DLD1 (cell line): Measurements from ENCODE around the gene SAE1.
"Not testable (repeated sequence)": the region's sequence is repeated elsewhere in the genome, so short reads cannot be mapped to it uniquely, and the experiment has no call there.

Experiments used
- in situ Hi-C: cut with HindIII; loops from 2 replicates; pipeline ENCODE4 v1.10.0; 2017; ENCODE audit warnings: low sequenced_read_pairs

SAE1 gene

DNA sequence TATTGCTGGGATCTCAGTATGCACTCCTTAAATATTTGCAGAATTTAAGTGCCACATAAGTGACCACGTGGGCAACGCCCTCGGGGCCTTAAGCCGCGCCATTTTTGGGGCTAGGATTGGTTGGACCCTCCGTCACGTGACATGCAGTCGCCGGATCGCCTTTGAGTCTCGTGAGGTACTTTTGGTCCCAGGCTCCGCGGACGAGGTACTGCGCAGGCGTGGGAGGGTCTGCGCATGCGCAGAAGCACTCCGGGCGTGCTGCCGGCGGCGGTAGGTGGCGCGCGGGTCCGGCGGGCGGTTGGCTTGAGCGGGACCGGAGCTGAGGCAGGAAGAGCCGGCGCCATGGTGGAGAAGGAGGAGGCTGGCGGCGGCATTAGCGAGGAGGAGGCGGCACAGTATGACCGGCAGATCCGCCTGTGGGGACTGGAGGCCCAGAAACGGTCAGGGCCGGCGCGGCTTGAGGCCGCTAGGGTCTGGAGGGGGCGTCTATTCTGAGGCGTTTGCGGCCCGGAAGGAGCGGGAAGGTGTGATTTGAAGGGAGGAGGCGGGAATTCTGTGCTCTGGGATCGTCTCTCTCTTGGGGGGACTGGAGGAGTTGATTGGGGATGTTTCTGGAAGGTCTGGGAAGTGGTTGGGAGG, at the start of gene SAE1:
Gene SAE1 (plus strand): TSS at position 247 of the 639 bp plus-strand sequence. CDS start 96 bp downstream, at position 343.
- in situ Hi-C loops: no loop called here

DNA sequence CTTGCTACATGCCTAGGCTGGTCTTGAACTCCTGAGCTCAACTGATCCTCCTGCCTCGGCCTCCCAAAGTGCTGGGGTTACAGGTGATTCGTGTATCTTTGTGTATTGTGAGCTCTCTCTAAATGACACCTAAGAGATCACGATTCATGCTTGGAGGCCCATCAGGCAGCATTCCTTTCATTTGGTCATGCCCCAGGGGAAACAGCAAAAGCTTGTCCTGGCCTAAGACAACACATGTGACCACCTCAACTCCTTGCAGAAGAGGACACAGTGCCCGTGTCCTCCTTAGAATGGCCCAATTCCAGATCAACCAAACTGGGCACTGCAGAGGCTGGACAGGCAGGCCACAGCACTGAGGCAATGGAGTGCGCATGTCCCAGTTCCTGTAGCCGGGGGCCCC, 49.5 kb upstream of the SAE1 start:
- in situ Hi-C loops: loop anchor here (10.0 kb wide), 1 partner anchor 74 kb away; no protein-coding TSS in a partner anchor

DNA sequence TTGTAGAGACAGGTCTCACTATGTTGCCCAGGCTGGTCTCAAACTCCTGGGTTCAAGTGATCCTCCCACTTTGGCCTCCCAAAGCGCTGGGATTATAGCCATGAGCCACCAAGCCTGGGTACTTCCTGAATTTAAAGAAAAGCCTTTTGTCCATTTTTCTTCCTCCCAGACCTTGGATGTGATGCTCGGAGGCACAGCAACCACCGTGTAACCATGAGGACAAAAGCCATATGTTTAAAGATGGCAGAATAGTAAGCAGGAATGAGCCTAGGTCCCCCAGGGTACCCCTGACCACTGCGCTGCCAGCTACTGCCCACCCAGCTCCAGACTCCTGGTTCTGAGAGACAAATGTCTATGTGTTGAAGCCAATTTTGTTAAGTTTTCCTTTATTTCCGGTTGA, 48.1 kb upstream of the SAE1 start:
- in situ Hi-C loops: loop anchor here (10.0 kb wide), 1 partner anchor 72 kb away; no protein-coding TSS in a partner anchor

DNA sequence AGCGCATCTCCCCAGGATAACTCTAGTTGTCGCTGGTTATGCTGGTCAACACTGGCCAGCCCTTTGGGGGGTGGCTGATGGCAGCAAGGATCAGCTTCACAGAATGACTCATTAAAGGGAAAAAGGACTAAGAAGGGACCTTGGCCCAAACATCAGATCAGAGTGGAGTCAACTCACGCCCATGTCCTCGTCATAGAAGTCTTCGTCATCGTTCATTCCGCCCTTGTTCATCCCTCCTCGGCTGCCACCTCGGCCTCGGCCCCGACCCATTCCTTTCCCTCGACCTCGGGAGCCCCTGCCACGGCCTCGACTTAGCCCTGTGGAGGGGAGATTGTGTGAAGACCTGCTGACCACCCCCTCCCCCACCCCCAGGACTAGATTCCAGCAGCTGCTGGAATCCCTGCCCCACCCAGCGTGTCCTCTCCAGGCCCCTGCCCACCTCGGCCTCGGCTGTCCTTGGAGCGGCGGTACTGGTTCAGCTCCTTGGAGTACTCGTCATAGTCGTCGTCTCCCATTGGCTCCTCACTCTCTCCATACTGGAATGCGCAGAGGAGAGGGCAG, 45.7 kb upstream of the SAE1 start:
- in situ Hi-C loops: loop anchor here (10.0 kb wide), 1 partner anchor 70 kb away; no protein-coding TSS in a partner anchor

DNA sequence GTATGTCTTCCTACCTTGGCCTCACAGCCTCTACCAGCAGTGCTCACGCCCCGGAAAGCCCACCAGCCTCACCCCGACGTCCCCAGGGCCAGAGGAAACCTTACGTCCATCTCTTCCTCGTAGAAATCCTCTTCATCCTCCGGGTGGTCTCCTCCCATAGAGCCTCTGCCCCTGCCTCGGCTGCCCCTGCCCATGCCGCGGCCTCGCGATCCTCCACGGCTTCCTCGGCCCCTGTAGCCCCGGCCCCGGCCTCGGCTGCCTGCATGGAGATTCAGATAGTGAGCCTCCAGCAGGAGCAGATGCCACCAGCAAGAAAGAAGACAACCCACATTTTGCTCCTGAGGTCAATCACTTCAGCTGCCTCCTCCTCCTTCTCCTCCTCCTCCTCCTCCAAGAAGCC, 44.4 kb upstream of the SAE1 start:
- in situ Hi-C loops: loop anchor here (10.0 kb wide), 1 partner anchor 69 kb away; no protein-coding TSS in a partner anchor

DNA sequence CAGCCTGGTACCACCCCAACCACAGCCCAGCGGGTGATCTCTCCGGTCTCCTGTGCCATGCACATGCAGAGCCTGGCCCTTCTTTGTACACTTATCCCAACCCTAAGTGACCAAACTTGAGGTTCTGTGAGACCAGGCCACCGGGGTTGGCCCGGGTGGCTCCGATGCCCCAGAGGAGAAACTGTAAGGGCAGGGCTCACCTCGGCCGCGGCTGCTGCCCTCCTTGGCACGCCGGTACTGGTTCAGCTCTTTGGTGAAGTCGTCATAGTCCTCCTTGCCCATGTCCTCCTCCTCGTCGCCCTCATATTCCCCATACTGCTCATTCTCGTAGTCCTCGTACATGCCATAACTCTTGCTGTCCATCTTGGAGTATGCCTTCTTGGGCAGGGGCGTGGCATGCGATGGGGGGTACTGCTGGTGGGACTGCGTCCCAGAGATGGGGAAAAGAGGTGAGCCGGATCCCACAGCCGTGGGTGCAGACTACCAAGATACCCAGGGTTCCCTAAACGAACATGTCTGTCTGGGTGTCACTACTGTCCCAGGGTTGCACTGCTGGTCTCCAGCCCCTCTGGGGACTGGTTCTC, 40.8 kb upstream of the SAE1 start:
- in situ Hi-C loops: loop anchor here (10.0 kb wide), 1 partner anchor 65 kb away; no protein-coding TSS in a partner anchor

DNA sequence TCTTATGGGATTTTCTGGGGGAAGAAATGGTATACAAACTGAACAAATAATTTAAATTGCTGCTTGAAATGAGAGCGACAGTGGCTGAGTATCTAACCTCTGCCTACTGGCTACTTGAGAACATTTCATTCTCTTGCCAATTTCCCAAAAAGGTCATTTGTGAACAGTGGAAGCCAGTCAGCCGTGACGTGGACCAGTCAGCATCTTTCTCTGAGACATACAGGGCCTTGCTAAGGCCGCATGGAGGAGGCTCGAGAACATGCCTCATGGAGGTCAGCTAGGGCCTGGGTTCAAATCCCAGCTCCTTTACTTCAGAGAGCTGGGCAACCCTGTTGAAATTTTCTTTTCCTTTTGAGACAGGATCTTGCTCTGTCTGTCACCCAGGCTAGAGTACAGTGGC, 37.4 kb upstream of the SAE1 start:
- in situ Hi-C loops: no loop called here

DNA sequence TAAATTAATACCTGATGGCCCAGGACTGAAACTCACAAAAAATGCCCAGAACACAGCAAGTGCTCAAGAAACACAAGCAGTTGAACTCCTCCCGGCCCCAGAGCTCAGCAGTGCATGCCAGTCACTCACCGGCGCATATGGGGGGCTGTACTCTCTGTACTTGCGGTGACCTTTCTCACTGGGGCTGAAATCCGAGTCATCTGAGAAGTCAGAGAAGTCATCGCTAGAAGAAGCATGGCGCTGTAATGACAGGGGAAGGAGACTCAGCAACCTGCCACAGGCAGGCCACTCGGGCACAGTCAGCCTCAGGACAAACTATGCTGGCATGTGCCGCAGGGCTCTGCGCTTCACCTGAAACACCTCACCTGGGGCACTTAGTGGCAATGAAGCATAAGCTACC, 36.8 kb upstream of the SAE1 start:
- in situ Hi-C loops: no loop called here

DNA sequence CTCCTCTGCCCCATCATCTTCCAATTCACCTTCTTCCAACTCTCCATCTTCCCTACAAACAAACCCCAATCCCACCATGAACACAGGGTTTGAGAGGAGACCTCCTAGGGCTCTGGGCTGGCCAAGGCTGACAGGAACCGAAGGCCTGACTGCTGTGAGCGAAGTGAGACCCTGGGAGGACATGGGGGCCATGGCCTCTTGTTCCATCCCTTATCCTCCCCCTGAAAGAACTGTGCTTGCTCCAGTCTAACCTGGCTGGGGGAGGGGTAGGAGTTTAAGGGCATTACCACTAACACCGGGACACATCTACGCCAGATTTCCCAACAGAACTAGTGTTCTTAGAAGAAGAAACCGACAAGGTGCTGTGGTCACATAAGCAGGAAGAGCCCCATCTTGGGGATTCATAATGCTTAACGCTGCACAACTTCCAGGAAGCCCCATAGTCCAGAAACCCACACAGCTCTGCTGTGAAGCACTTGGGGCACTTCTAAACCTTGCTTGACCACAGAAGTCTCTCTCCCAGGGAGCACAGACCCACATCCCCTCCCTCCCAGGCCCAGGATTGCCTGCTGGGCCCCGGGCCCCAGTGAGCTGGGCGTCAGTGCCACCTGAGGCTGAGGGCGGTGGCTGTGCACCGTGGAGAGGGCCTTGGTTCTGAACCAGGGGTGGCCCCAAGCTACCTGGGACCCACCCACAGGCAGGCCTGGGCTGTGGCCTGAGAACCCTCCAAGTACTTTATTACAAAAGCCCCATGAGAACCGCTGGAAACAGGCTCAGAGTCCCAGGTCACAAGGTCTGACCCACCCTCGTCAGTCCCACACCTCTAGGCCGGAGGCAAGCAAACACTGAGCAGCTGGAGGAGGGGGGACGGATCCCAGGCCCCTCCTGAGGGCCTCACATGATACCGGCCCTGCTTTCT, 35.8 kb upstream of the SAE1 start:
- in situ Hi-C loops: no loop called here

DNA sequence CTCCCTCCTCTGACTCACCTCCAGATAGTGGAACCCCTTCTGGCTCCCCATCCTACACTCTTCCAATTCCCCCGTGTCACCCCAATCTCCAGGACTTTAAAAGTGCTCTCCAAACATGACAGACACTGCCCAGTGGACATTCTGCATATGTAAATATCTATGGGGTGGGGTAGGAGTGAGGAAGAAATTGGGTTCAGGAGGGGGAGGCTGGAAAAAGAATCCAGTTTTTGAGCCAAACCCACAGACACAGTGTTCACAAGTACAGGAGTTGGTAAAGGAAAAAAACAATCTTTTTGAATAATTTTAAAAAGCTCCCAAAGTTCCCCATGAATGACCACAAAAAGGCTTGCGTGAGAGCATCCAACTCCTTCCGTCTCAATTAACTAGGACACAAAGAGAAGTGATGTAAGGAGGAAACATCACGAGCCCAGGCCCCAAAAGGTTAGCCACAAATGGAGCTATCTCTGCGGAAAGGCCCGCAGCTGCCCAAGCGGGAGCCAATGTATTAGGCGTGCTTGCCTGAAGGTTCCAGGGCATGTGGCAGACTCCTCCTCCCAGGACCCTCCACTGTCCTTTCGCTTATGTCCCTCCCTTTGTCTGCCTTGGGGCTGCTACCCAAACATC, 35.0 kb upstream of the SAE1 start:
- in situ Hi-C loops: no loop called here

DNA sequence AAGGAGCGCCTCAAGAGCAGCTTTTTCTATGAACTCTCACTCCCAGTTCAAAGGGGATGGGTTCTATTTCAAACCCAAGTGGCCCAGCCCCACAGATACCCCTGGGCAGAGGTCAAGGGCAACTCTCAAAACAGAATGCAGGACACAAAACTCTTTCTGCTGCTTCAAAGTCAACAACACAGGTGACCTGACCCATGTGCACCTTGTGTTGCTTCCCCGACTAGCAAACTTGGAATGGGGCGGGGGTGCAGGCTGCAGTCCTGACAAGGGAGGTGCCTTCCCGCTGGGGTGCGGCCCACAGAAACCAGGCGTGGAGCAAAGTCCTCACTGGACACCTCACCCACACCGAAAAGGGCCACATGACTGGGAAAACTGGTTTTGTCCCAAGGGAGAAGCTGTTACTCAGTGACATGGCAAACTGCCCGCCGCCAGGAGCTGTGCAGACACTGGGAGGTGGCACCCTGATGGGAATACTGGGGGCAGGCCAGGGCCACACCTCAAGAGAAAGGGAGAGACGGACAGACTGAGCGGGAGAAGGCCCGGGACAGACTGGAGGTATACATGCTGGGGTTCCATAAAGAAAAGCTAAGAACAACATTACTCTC, 34.4 kb upstream of the SAE1 start:
- in situ Hi-C loops: no loop called here

DNA sequence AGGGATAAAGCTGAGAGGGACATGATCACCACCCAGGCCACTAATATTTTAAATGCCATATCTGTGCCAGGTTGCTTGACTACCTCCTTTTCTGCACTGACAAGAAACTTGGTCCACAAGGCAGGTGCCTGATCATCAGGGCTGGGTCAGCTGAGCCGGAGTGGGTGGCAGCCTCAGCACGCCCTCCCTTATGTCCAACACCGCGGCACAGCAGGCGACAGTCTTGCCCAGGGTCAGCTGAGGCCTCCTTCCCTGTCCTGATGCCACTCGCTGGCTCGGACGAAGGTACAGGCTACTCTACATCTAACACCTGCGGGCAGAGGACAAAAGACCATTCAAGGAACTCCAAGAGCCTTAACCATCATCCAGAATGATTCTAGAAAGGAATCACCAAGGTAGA, 33.9 kb upstream of the SAE1 start:
- in situ Hi-C loops: no loop called here

DNA sequence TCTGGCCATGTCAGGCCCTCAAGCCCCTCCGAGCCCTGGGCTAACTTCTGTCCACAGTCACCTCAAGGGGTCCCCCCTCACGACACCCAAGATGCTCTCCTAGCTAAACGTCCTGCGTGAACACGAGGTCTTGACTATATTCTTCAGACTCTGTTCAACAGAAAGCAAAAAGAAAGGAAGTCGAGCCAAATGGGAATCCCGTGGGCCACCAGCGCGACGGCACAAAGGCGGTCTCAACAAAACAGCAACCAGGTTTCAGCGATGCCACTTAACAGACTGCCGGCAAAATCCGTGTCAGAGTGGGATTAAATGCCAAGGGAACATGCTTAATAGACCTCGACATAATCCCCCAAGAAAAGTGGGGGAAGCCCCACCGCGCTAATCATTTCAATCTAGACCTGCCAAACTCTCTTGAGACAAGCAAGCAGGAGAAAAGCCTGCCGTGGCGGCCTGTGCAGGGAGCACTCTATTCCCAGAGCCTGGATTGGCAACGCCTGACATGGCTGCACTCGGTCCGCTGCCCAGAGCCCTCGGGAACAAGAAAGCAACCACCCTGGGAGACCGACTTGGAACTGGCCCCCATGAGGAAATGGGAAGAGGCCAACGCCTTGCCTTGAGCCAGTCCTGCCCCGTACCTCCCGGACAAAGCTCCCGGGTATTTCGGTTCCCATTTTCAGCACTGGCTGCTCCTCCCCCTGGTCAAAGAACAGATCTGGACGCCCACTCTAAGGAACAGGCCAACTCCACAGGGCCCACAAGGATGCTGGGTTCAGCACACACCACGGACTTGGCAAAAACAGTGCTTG, 33.0 kb upstream of the SAE1 start:
- in situ Hi-C loops: no loop called here

DNA sequence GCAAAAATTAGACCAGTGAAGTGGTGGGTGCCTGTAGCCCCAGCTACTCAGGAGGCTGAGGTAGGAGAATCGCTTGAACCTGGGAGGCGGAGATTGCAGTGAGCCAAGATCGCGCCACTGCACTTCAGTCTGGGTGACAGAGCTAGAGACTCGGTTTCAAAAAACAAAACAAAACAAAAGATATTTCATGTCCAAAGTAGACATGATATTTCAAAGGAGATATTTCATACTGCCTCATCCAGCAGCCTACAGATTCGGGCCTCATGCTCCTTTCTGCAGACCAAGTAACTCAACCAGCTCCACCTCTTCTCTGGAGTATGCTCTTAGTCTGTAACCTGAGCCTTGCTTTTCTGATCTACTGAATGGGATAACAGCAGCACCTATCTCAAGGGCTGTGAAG, 32.0 kb upstream of the SAE1 start:
- in situ Hi-C loops: no loop called here

DNA sequence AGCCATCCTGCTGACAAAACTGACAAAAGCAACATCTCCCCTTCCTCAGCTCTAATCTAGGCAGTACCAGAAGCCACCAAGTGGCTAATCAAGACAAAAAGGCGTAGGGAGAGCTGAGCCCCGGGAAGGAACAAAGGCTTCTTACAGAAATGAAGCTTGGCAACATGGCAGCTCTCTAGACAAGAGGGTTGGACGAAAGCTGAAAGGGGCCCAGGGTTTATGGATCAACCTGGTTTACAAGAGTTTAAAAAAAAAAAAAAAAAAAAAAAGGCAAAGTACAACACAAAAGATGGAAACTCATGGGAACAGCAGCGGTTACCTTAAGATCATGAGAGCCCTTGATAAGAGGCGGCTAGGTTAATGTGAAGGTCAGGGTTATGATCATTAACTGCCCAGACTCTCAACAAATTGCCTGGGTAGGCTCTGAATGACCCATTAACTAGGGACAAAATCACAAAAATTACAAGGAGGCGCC, 31.0 kb upstream of the SAE1 start:
- in situ Hi-C loops: no loop called here

DNA sequence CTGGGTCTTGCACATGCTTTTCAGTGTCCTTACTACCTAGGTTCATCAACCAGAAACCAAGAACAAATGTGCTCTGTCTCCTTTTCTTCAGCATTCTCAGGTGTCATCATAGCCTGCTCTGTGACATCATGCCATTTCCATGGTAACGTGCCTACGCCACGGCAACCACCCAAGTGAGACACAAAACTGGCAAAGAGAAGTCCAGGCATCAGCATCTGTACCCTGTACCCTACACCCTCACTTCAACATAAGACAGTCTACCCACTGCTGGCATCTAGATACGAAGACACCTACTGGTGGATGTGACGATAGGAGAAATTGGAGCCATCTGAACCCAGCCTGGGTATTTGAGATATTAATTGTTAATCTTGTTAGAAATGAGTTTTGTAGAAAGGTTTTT, 30.3 kb upstream of the SAE1 start:
- in situ Hi-C loops: no loop called here

DNA sequence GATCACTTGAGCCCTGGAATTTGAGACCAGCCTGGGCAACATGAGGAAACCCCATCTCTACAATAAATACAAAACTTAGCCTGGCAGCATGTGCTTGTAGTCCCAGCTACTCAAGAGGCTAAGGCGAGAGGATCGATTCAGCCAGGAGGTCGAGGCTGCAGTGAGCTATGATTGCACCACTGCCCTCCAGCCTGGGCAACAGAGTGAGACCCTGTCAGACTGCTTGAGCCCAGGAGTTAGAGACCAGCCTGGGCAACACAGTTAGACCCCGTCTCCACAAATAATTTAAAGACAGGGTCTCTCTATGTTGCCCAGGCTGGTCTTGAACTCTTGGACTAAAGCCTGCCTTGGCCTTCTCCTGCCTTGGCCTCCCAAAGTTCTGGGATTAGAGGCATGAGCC, 29.5 kb upstream of the SAE1 start:
- in situ Hi-C loops: not testable (repeated sequence)

DNA sequence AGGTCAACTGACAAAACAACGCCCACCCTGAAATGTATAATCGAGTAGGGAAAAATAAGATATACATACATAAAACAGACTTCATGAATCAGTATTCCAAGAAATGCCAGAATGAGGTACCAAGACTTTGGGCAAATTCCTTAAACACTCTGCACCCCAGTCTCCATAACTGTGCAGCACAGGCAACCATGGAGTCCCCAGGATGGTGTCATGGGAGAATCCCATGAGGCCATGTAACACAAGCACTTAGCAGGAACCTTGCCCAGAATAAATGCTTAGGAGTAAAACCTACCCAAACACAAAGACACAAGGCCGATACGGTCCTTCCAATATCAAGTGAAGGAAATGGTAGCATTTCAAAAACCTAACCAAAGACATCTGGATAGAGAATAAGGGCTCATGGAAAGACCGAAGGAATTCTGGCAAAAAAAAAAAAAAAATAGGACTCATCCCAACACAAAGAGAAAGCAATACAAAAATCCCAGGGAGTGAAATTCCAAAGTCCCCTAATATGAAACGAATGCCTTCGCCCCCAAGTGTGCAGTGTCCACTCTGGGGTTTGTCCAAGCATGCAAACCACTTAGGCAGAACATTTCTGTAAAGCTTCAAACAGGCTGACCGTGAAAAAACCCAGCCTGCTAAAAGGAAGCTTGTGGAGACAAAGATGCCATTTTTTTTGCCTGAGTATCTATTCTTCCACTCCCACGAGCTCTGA, 28.1 kb upstream of the SAE1 start:
- in situ Hi-C loops: no loop called here

DNA sequence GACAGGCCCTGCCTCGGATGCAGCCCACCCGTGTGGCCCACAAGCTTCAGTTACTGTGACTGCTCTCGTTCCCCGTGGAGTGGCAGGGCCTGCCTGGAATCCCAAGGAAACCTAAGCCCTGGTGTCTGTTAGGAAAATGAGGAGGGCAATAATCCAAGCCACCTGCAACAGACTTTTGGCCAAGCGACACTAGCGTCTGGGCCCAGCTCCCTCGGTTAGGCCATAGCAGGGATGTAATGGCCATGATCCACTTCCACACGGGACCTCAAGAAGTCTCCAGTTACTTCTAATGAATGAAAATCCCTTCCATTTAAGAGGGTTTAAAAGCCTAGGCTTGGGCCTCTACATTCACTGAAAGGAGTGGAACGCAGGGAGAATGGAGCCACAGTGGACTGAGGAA, 26.0 kb upstream of the SAE1 start:
- in situ Hi-C loops: no loop called here
